ENCODE measurements around the gene BCL11A.
"Not testable (repeated sequence)": the region's sequence is repeated elsewhere in the genome, so short reads cannot be mapped to it uniquely, and the experiment has no call there.

The BCL11A gene

DNA sequence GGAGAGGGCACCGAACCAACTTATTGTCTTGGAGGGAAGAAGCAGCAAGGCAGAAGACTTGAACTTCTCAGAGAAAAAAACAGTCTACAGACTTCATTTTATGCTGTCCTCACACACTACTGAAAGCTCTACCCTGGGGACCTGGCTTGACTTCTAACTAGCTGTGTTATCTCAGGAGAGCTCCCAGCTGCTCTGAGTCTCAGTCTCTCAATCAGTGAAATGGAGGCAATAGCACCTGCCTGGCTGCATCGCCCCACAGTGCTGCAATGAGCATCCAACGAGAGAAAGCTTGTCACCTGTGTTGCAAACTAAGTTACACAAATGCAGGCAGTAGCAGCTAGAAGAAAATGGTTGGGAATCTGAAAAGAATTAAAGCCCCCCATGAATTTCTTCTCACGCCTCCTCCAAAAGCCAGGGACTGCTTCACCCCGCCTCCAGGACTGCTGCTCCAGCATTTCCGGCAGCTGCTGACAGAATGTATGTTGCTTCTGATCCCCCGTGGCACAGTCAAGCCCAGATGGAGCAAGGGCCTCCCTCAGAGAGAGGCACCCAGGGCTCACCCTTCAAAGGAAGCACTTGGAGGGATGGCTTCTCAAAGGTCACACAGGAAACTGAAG is 116.3 kb downstream of the BCL11A start:
- Mint-ChIP-seq H3K27ac (no peak overlapping the region), H3K27me3 (no peaks in the 10 kb centered on the region), H3K4me3 (no peak overlapping the region), H3K9me3 (no peaks in the 10 kb centered on the region), H3K4me1 (ENCODE audit: low read depth) (peaks cover 7% of the 10 kb centered on the region), H3K36me3 (ENCODE audit: low read depth) (no peaks in the 10 kb centered on the region)

DNA sequence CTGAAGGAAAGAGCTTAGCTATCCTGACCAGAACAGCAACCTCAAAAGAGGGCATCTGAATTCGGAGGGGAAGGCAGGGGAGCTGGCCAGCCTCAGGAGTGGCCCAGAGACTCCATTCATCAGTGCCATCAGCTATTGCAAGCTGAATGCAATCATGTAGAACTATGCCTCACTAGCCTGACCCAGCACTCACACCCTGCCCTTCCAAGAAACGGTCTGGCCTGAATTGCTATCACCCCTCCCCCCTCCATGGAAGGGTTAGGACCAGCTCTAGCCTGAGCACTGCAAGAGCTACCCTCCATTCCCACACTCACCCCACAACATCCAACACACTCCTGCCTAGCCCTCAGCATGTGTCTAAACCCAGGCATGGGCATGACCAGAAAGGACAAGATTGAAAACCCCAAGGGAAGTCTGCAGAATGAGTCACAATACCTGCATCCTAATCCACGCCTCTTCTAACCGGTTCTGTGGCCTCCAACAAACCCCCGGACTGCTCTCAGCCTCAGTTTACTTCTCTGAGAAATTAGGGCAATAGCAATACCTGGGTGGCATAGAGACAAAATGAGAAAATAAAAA is 120.3 kb downstream of the BCL11A start:
- no peaks in the 10 kb centered on the region for H3K36me3 Mint-ChIP-seq (ENCODE audit: low read depth)
- H3K4me1 Mint-ChIP-seq (ENCODE audit: low read depth), result peaks cover 3% of the 10 kb centered on the region
- H3K27me3 Mint-ChIP-seq, result no peaks in the 10 kb centered on the region
- no peaks in the 10 kb centered on the region for H3K9me3 Mint-ChIP-seq
- no peak overlapping the region for H3K4me3 Mint-ChIP-seq
- H3K27ac Mint-ChIP-seq, result no peak overlapping the region

- no peaks in the 10 kb centered on the region for H3K27me3 Mint-ChIP-seq
- H3K4me1 Mint-ChIP-seq (ENCODE audit: low read depth), result peaks cover 3% of the 10 kb centered on the region
- no peaks in the 10 kb centered on the region for H3K36me3 Mint-ChIP-seq (ENCODE audit: low read depth)
- no peak overlapping the region for H3K4me3 Mint-ChIP-seq
- no peak overlapping the region for H3K27ac Mint-ChIP-seq
- no peaks in the 10 kb centered on the region for H3K9me3 Mint-ChIP-seq
Measured at GRCh38 chr2:60432035-60432601, 121.3 kb downstream of the BCL11A start.

DNA sequence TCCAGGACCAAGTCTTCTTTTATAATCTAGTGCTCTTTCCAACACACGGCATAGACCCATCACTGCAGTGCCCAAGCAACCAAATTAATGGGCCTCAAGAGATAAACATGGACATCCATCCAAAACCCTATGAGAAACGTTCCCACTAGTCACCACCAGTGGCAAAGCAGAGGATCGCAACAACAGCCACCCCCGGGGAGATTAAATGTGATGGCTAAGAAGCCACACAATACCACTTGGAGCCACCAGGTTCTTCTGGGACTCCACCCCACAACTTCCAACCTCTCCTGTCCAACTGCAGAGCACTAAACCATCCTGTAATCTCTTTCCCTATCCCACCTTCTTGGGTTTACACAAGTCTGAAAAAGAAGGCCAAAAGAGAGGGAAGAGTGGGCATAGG is 123.8 kb downstream of the BCL11A start:
- Mint-ChIP-seq H3K27ac (no peak overlapping the region), H3K4me3 (no peak overlapping the region), H3K4me1 (ENCODE audit: low read depth) (peaks cover 3% of the 10 kb centered on the region), H3K9me3 (no peaks in the 10 kb centered on the region), H3K36me3 (ENCODE audit: low read depth) (no peaks in the 10 kb centered on the region), H3K27me3 (no peaks in the 10 kb centered on the region)

GRCh38 chr2:60426880-60427279 is 126.6 kb downstream of the BCL11A start:
- no peak overlapping the region for H3K27ac Mint-ChIP-seq
- no peaks in the 10 kb centered on the region for H3K4me1 Mint-ChIP-seq (ENCODE audit: low read depth)
- H3K4me3 Mint-ChIP-seq, result no peak overlapping the region
- no peaks in the 10 kb centered on the region for H3K36me3 Mint-ChIP-seq (ENCODE audit: low read depth)
- no peaks in the 10 kb centered on the region for H3K27me3 Mint-ChIP-seq
- H3K9me3 Mint-ChIP-seq, result no peaks in the 10 kb centered on the region

DNA sequence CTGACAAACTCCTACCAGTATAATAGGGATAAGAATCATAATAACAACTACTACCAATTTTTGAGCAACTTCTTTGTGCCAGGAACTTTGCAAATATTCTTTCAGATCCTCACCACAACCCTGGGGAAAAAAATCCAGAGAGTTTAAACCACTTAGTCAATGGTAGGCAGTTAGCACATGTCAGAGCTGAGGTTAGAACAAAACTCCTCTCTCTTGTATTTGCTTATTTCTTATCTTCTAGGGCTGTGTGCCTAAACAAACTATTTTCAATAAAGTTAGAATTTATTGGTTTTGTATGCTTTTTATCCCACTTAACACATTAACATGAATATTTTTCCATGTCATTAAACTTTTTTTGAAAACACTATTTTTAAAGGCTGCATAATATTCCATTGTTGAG is 127.1 kb downstream of the BCL11A start:
- Mint-ChIP-seq H3K36me3 (ENCODE audit: low read depth) (no peaks in the 10 kb centered on the region), H3K27ac (no peak overlapping the region), H3K4me3 (no peak overlapping the region), H3K27me3 (no peaks in the 10 kb centered on the region), H3K9me3 (no peaks in the 10 kb centered on the region), H3K4me1 (ENCODE audit: low read depth) (no peaks in the 10 kb centered on the region)

DNA sequence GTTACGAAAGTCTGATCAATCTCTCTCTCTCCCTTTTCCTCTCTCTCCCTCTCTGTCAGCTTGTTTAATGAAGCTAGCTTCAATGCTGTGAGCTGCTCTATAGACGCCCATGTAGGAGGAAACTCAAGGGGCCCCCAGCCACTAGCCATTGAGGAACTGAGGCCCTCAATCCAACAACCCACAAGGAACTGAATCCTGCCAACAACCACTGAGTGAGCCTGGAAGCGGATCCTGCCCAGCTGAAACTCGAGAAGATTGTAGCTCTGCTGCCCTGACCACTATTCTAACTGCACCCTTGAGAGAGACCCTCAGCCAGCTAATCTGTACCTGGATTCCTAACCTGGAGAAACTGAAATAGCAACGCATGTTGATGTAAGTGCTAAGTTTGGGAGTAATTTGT is 129.2 kb downstream of the BCL11A start:
- Mint-ChIP-seq H3K4me1 (ENCODE audit: low read depth) (no peaks in the 10 kb centered on the region), H3K4me3 (no peak overlapping the region), H3K36me3 (ENCODE audit: low read depth) (no peaks in the 10 kb centered on the region)

DNA sequence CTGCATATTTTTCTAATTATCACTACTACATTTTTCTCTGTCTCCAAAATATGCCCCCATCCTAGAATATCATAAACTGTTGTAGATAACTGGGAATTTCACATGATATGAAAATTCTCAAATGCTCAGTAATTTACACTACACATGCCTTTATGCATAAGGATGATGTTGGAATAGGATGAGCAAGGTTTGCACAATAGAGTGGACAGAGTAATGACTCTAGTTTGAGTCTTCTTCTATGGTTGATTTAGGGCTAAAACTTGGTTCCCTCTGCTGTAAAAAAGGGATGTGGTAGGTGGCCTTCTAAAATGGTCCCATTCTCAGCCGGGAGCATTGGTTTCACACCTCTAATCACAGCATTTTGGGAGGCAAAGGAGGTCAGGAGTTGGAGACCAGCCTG is 129.9 kb downstream of the BCL11A start:
- Mint-ChIP-seq H3K9me3 (no peaks in the 10 kb centered on the region), H3K4me1 (ENCODE audit: low read depth) (no peaks in the 10 kb centered on the region), H3K4me3 (no peak overlapping the region), H3K27ac (no peak overlapping the region), H3K36me3 (ENCODE audit: low read depth) (no peaks in the 10 kb centered on the region), H3K27me3 (no peaks in the 10 kb centered on the region)

More for the DNA sequence above, 129.2 kb downstream of the BCL11A start:
- H3K27me3 Mint-ChIP-seq, result no peaks in the 10 kb centered on the region
- H3K9me3 Mint-ChIP-seq, result no peaks in the 10 kb centered on the region
- H3K27ac Mint-ChIP-seq, result no peak overlapping the region

GRCh38 chr2:60422826-60423483 is 130.5 kb downstream of the BCL11A start:
- Mint-ChIP-seq H3K27me3 (no peaks in the 10 kb centered on the region), H3K9me3 (no peaks in the 10 kb centered on the region), H3K4me1 (ENCODE audit: low read depth) (no peaks in the 10 kb centered on the region), H3K36me3 (ENCODE audit: low read depth) (no peaks in the 10 kb centered on the region), H3K4me3 (no peak overlapping the region), H3K27ac (no peak overlapping the region)

- H3K27me3 Mint-ChIP-seq; H3K4me3 Mint-ChIP-seq; H3K27ac Mint-ChIP-seq; H3K9me3 Mint-ChIP-seq; H3K36me3 Mint-ChIP-seq (ENCODE audit: low read depth); H3K4me1 Mint-ChIP-seq (ENCODE audit: low read depth): not testable (repeated sequence)
Measured at GRCh38 chr2:60417210-60417609, 136.2 kb downstream of the BCL11A start.

GRCh38 chr2:60416221-60417008 is 137.0 kb downstream of the BCL11A start:
- H3K36me3 Mint-ChIP-seq (ENCODE audit: low read depth), result no peaks in the 10 kb centered on the region
- peaks cover 12% of the 10 kb centered on the region for H3K4me1 Mint-ChIP-seq (ENCODE audit: low read depth)
- no peak overlapping the region for H3K4me3 Mint-ChIP-seq
- H3K27ac Mint-ChIP-seq, result no peak overlapping the region
- H3K27me3 Mint-ChIP-seq, result no peaks in the 10 kb centered on the region
- no peaks in the 10 kb centered on the region for H3K9me3 Mint-ChIP-seq

DNA sequence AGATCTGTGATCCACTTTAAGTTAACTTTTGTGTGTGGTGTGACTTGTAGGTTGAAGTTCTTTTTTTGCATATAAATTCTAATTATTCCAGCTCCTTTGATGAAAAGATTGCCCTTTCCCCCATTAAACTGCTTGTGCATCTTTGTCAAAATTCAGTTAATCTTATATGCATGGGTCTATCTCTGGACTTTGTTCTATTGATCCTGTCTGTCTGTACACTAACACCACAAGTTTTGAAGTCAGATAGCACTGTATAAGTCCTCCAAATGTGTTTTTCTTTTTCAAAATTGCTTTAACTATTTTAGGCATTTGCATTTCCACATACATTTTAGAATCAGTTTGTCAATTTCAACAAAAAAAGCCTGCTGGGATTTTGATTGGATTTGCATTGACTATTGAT is 137.6 kb downstream of the BCL11A start:
- no peaks in the 10 kb centered on the region for H3K27me3 Mint-ChIP-seq
- no peak overlapping the region for H3K4me3 Mint-ChIP-seq
- H3K9me3 Mint-ChIP-seq, result no peaks in the 10 kb centered on the region
- no peaks in the 10 kb centered on the region for H3K36me3 Mint-ChIP-seq (ENCODE audit: low read depth)
- peaks cover 13% of the 10 kb centered on the region for H3K4me1 Mint-ChIP-seq (ENCODE audit: low read depth)
- H3K27ac Mint-ChIP-seq, result no peak overlapping the region

GRCh38 chr2:60414495-60415138 is 138.8 kb downstream of the BCL11A start:
- Mint-ChIP-seq H3K4me1 (ENCODE audit: low read depth) (peaks cover 17% of the 10 kb centered on the region), H3K27me3 (no peaks in the 10 kb centered on the region), H3K27ac (no peak overlapping the region), H3K9me3 (no peaks in the 10 kb centered on the region), H3K4me3 (no peak overlapping the region), H3K36me3 (ENCODE audit: low read depth) (no peaks in the 10 kb centered on the region)

DNA sequence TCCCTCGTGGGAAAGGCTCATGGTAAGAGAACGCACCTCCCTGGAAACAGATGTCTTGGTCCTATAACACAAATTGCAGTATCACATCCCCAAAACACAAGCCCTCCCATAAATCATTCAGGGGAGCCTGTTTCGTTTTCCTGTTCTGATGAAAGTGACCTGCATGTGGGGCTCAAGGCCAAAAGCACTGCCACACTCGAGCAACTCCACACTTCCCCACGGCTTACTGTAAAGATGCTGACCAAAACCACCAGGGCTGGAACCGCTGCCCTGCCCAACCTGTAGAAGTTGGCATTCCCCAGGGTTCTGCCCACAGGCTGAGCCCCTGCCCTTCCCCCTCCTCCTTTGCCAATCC is 139.7 kb downstream of the BCL11A start:
- Mint-ChIP-seq H3K4me1 (ENCODE audit: low read depth) (peaks cover 18% of the 10 kb centered on the region), H3K27ac (no peak overlapping the region), H3K27me3 (no peaks in the 10 kb centered on the region), H3K9me3 (no peaks in the 10 kb centered on the region), H3K36me3 (ENCODE audit: low read depth) (no peaks in the 10 kb centered on the region), H3K4me3 (no peak overlapping the region)

Measured in stimulated activated naive CD8-positive, alpha-beta T cell treated with anti-CD3 and anti-CD28 coated beads, Interleukin-15, Interleukin-2, amounts not matched to agents 100 ng/mL and 50 ng/mL, for 24 hours (primary cell).